Activated CD8-positive, alpha-beta T cell treated with anti-CD3 and anti-CD28 coated beads for 36 hours (primary cell): ENCODE measurements around the gene BRME1. TPM values are rescaled to one million over a fixed set of nuclear protein-coding genes. Genes with fewer than 3 reads are reported as not detected.

Experiments used
- ATAC-seq: fragments of 200-7000 bp; cut with Tn5 transposase; one replicate; pipeline ENCODE4 v1.10.0; 2021; ENCODE audit warnings: mild to moderate bottlenecking, moderate library complexity
- CTCF ChIA-PET: fragments of 350-600 bp; sonication (Branson Sonifier 250); formaldehyde crosslinking; loops from one replicate; lab custom pipeline; 2021; ENCODE audit warnings: antibody characterized with exemption; lab: Charles Lee
- POLR2A ChIA-PET: fragments of 350-600 bp; sonication (Branson Sonifier 250); formaldehyde crosslinking; loops from one replicate; lab custom pipeline; 2021; ENCODE audit warnings: antibody characterized with exemption; lab: Charles Lee
- DNase-seq: peaks from one replicate; pipeline ENCODE4 v3.0.0-alpha.2; 2020
- H3K27ac Mint-ChIP-seq: one replicate; pipeline ENCODE4 v1.8.0; 2021; ENCODE audit warnings: mild to moderate bottlenecking, mixed read lengths
- H3K27me3 Mint-ChIP-seq: one replicate; pipeline ENCODE4 v1.8.0; 2021; ENCODE audit warnings: mixed read lengths
- H3K36me3 Mint-ChIP-seq: one replicate; pipeline ENCODE4 v1.8.0; 2021; ENCODE audit warnings: low read depth, mixed read lengths
- H3K4me1 Mint-ChIP-seq: one replicate; pipeline ENCODE4 v1.8.0; 2021; ENCODE audit warnings: low read depth, mixed read lengths
- H3K4me3 Mint-ChIP-seq: one replicate; pipeline ENCODE4 v1.8.0; 2021; ENCODE audit warnings: mild to moderate bottlenecking, moderate library complexity, mixed read lengths
- H3K9me3 Mint-ChIP-seq: one replicate; pipeline ENCODE4 v1.8.0; 2021; ENCODE audit warnings: mixed read lengths
- intact Hi-C: fragments of 100-400 bp; cut with micrococcal nuclease; formaldehyde crosslinking; loops from one replicate; pipeline ENCODE4 v1.10.0; 2022
- microRNA-seq: library from miRNA; unstranded; fragments of <30 nt; microRNA quantifications from one replicate; pipeline ENCODE4 v1.2.0, GENCODE V29; 2022; ENCODE audit warnings: borderline microRNAs expressed, borderline replicate concordance
- total RNA-seq, 2 experiments: library from RNA; stranded (reverse); gene quantifications; one replicate each; pipeline ENCODE4 v1.2.3, GENCODE V29; 2021
- TF ChIP-seq, protein P1 (sequence below): fragments of 200-600 bp; IDR thresholded peaks from one replicate; pipeline ENCODE4 v1.8.0; 2022; ENCODE audit warnings: antibody characterized with exemption, mild to moderate bottlenecking

Gene BRME1
- total RNA-seq, 2 experiments from 2014 or later: 3.6 to 5.2 TPM

GRCh38 chr19:13833330-13834243 is 72.3 kb downstream of the BRME1 start:
- no peaks in the 10 kb centered on the region for H3K27me3 Mint-ChIP-seq
- intact Hi-C loops: no loop called here
- DNase-seq: peak; percentile 96
- CTCF ChIA-PET: interaction anchor here (0.9 to 3.8 kb wide), 7 partner anchors 13 to 49 kb away, joined by 3 to 56 read pairs (median 6); partner anchors contain the start of gene ZSWIM4
- H3K4me3 Mint-ChIP-seq: peak overlapping the region; percentile 68
- POLR2A ChIA-PET: interaction anchor here (0.9 to 4.3 kb wide), 7 partner anchors 13 to 59 kb away, joined by 3 to 32 read pairs (median 3); partner anchors contain the start of genes C19orf53 and ZSWIM4
- TF ChIP-seq, protein P1, sequence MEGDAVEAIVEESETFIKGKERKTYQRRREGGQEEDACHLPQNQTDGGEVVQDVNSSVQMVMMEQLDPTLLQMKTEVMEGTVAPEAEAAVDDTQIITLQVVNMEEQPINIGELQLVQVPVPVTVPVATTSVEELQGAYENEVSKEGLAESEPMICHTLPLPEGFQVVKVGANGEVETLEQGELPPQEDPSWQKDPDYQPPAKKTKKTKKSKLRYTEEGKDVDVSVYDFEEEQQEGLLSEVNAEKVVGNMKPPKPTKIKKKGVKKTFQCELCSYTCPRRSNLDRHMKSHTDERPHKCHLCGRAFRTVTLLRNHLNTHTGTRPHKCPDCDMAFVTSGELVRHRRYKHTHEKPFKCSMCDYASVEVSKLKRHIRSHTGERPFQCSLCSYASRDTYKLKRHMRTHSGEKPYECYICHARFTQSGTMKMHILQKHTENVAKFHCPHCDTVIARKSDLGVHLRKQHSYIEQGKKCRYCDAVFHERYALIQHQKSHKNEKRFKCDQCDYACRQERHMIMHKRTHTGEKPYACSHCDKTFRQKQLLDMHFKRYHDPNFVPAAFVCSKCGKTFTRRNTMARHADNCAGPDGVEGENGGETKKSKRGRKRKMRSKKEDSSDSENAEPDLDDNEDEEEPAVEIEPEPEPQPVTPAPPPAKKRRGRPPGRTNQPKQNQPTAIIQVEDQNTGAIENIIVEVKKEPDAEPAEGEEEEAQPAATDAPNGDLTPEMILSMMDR: peak; percentile 65
- peaks cover 54% of the 10 kb centered on the region for H3K36me3 Mint-ChIP-seq
- peak; percentile 85 for ATAC-seq
- peaks cover 39% of the 10 kb centered on the region for H3K4me1 Mint-ChIP-seq
- peak overlapping the region; percentile 87 for H3K27ac Mint-ChIP-seq
- H3K9me3 Mint-ChIP-seq: no peaks in the 10 kb centered on the region

Small RNA genes lying within 50 kb of the gene (microRNA-seq; reads per million reads assigned to microRNA genes)
- gene MIR181C: 340 reads per million, percentile 81 among the genes with 10 or more reads in this experiment
- gene MIR181D: 294 reads per million, percentile 80 among the genes with 10 or more reads in this experiment

Other genes starting within 250 kb of the BRME1 start
- gene MRI1, start 141.6 kb downstream of the BRME1 start, total RNA-seq: 10 to 100 TPM; 37.1 to 40.8 TPM
- 100 to 1,000 TPM; 120 to 128 TPM for gene C19orf53, start 131.7 kb downstream of the BRME1 start, total RNA-seq
- 1 to 10 TPM; 6.6 to 6.8 TPM for gene ZSWIM4, start 110.7 kb downstream of the BRME1 start, total RNA-seq
- 1 to 10 TPM in 1 of 2 experiments, under 1 TPM in 1; 0.56 to 1.3 TPM for gene NANOS3, start 29.0 kb downstream of the BRME1 start, total RNA-seq
- 10 to 100 TPM; 22.4 to 23.8 TPM for gene CC2D1A, start 84 bp upstream of the BRME1 start, total RNA-seq
- gene PODNL1, start 32.3 kb upstream of the BRME1 start, total RNA-seq: not detected
- gene DCAF15, start 46.4 kb upstream of the BRME1 start, total RNA-seq: 10 to 100 TPM; 51.3 to 51.9 TPM
- gene RFX1, start 100.2 kb upstream of the BRME1 start, total RNA-seq: 10 to 100 TPM; 13.3 to 14.1 TPM
- not detected for gene RLN3, start 122.0 kb upstream of the BRME1 start, total RNA-seq
- 10 to 100 TPM; 46.5 to 48.2 TPM for gene IL27RA, start 125.6 kb upstream of the BRME1 start, total RNA-seq
- not detected for gene PALM3, start 156.0 kb upstream of the BRME1 start, total RNA-seq
- 1 to 10 TPM; 1.4 to 1.5 TPM for gene MISP3, start 166.7 kb upstream of the BRME1 start, total RNA-seq
- gene C19orf67, start 179.7 kb upstream of the BRME1 start, total RNA-seq: not detected
- 10 to 100 TPM; 62.1 to 66.9 TPM for gene SAMD1, start 184.6 kb upstream of the BRME1 start, total RNA-seq
- 10 to 100 TPM; 61.0 to 61.5 TPM for gene PRKACA, start 211.6 kb upstream of the BRME1 start, total RNA-seq
- 10 to 100 TPM; 53.5 to 55.3 TPM for gene ASF1B, start 230.5 kb upstream of the BRME1 start, total RNA-seq